Erythroblast (primary cell): ENCODE results near the gene ZC3H12D.
A peak's percentile ranks its signal among the peaks of the same experiment; 100 is the strongest.
"Not testable (repeated sequence)": the region's sequence is repeated elsewhere in the genome, so short reads cannot be mapped to it uniquely, and the experiment has no call there.

ENCODE experiments used
- DNase-seq, 2 experiments: peaks; one replicate each; lab custom pipeline; 2025; lab: John Stamatoyannopoulos, UW
- GATA1 ChIP-seq: IDR thresholded peaks from 2 replicates; pipeline ENCODE4 v1.6.1; 2011; ENCODE audit warnings: low read depth, mild to moderate bottlenecking, control low read depth, low read length, moderate library complexity
- POLR2A ChIP-seq: IDR thresholded peaks from 2 replicates; pipeline ENCODE4 v1.6.1; 2011; ENCODE audit warnings: mild to moderate bottlenecking, low read length

Gene ZC3H12D

GRCh38 chr6:149484733-149485700 is at the start of gene ZC3H12D:
Gene ZC3H12D, minus strand, starts transcription at chr6:149485014. Its CDS starts 10,471 bp downstream, at chr6:149474543.
- TF ChIP-seq POLR2A (no peak), GATA1 (no peak)
- peak; percentile 22 to 24 for DNase-seq

GRCh38 chr6:149529650-149530049 is 44.8 kb upstream of the ZC3H12D start:
- TF ChIP-seq GATA1, result no peak
- no peak for TF ChIP-seq POLR2A
- no peak for DNase-seq

- no peak for DNase-seq
Observed at GRCh38 chr6:149515494-149515893, 30.7 kb upstream of the ZC3H12D start.

GRCh38 chr6:149513915-149514314 is 29.1 kb upstream of the ZC3H12D start:
- no peak for DNase-seq
- TF ChIP-seq GATA1, result no peak
- no peak for TF ChIP-seq POLR2A

More at GRCh38 chr6:149515494-149515893, 30.7 kb upstream of the ZC3H12D start:
- TF ChIP-seq POLR2A, result no peak
- TF ChIP-seq GATA1, result no peak

GRCh38 chr6:149510793-149511512 is 26.1 kb upstream of the ZC3H12D start:
- TF ChIP-seq GATA1 (no peak), POLR2A (no peak)

GRCh38 chr6:149508485-149508884 is 23.7 kb upstream of the ZC3H12D start:
- TF ChIP-seq GATA1, result no peak
- no peak for TF ChIP-seq POLR2A
- no peak for DNase-seq

More at GRCh38 chr6:149510793-149511512, 26.1 kb upstream of the ZC3H12D start:
- no peak for DNase-seq

GRCh38 chr6:149503872-149504271 is 19.1 kb upstream of the ZC3H12D start:
- DNase-seq, result peak; percentile 76 to 90
- TF ChIP-seq POLR2A (no peak), GATA1 (no peak)

- no peak for TF ChIP-seq POLR2A
- DNase-seq, result no peak
Observed at GRCh38 chr6:149503276-149503675, 18.5 kb upstream of the ZC3H12D start.

- no peak for TF ChIP-seq GATA1
- no peak for TF ChIP-seq POLR2A
- DNase-seq, result no peak
Observed at GRCh38 chr6:149501768-149502167, 17.0 kb upstream of the ZC3H12D start.

- DNase-seq, result no peak
- no peak for TF ChIP-seq POLR2A
- no peak for TF ChIP-seq GATA1
Observed at GRCh38 chr6:149501201-149501600, 16.4 kb upstream of the ZC3H12D start.

- no peak for TF ChIP-seq POLR2A
- no peak for TF ChIP-seq GATA1
- DNase-seq, result no peak
Observed at GRCh38 chr6:149500096-149500495, 15.3 kb upstream of the ZC3H12D start.

- TF ChIP-seq GATA1, result no peak
- TF ChIP-seq POLR2A, result no peak
- peak in 1 of 2 experiments; percentile 30 for DNase-seq
Observed at GRCh38 chr6:149499066-149499465, 14.3 kb upstream of the ZC3H12D start.

- DNase-seq, result no peak
- TF ChIP-seq POLR2A (no peak), GATA1 (no peak)
Observed at GRCh38 chr6:149497365-149497764, 12.6 kb upstream of the ZC3H12D start.

GRCh38 chr6:149496597-149496996 is 11.8 kb upstream of the ZC3H12D start:
- peak in 1 of 2 experiments; percentile 9 for DNase-seq

GRCh38 chr6:149495349-149496016 is 10.7 kb upstream of the ZC3H12D start:
- not testable (repeated sequence) for DNase-seq

GRCh38 chr6:149494810-149495209 is 10.0 kb upstream of the ZC3H12D start:
- not testable (repeated sequence) for DNase-seq
